K562 (cell line): ENCODE data around the gene OR6S1. TPM values are rescaled to one million over a fixed set of nuclear protein-coding genes. Genes with fewer than 3 reads are reported as not detected.

Source experiments
- AFF1 ChIP-seq, 2 experiments: fragments of 450-650 bp; IDR thresholded peaks; 2 replicates each; pipeline ENCODE4 v1.6.1; 2018; ENCODE audit warnings: mild to moderate bottlenecking in 2 of 2, low read depth in 1 of 2; ENCODE audit not compliant: partially characterized antibody in 2 of 2
- MNT ChIP-seq, 2 experiments: fragments of 450-650 bp; conservative IDR thresholded peaks; 2 replicates each; pipeline ENCODE4 v1.6.1; 2017; ENCODE audit warnings: mild to moderate bottlenecking in 2 of 2, moderate library complexity in 2 of 2
- NFIC ChIP-seq: fragments of 450-650 bp; IDR thresholded peaks from 2 replicates; pipeline ENCODE4 v1.6.1; 2017; ENCODE audit warnings: mild to moderate bottlenecking, inconsistent platforms
- PHTF2 ChIP-seq: fragments of 250-450 bp; sonication (Bioruptor Pico); IDR thresholded peaks from 2 replicates; pipeline ENCODE4 v1.5.0; 2021; ENCODE audit warnings: mild to moderate bottlenecking
- POLR2AphosphoS2 ChIP-seq: IDR thresholded peaks from 2 replicates; pipeline ENCODE4 v1.6.1; 2012; ENCODE audit warnings: low read length, improper control_type of control experiment
- SIN3B ChIP-seq: fragments of 450-650 bp; IDR thresholded peaks from 2 replicates; pipeline ENCODE4 v1.6.1; 2017; ENCODE audit warnings: low read depth, mild to moderate bottlenecking, moderate library complexity
- SREBF1 ChIP-seq: fragments of 150-350 bp; IDR thresholded peaks from 2 replicates; pipeline ENCODE4 v1.6.1; 2014; ENCODE audit warnings: antibody characterized with exemption, low read depth, low read length, borderline replicate concordance
- TARDBP ChIP-seq: fragments of 450-650 bp; IDR thresholded peaks from 2 replicates; pipeline ENCODE4 v1.6.1; 2016
- TCF15 ChIP-seq: fragments of 250-450 bp; sonication (Bioruptor Pico); IDR thresholded peaks from 2 replicates; pipeline ENCODE4 v1.8.0; 2022; ENCODE audit warnings: moderate library complexity, mild to moderate bottlenecking, inconsistent platforms
- UBTF ChIP-seq, 2 experiments: IDR thresholded peaks; 2 replicates each; pipeline ENCODE4 v1.6.1; 2012; ENCODE audit warnings: improper control_type of control experiment in 2 of 2, low read depth in 2 of 2, low read length in 2 of 2, borderline replicate concordance in 1 of 2
- ZBTB11 ChIP-seq, 3 experiments: fragments of 200-800 bp in 1 of 3; fragments of 250-450 bp in 1 of 3; fragments of 450-650 bp in 1 of 3; sonication (Bioruptor Pico) in 1 of 3; sonication (Bioruptor generic) in 1 of 3; formaldehyde crosslinking in 1 of 3; IDR thresholded peaks; 2 replicates each; pipeline versions ENCODE4 v1.6.1 to v1.8.0; 2016 to 2022; ENCODE audit warnings: mild to moderate bottlenecking in 2 of 3, missing genetic modification characterization in 2 of 3, missing compliant biosample characterization in 1 of 3, moderate library complexity in 1 of 3
- ZNF140 ChIP-seq: fragments of 250-450 bp; sonication (Bioruptor Pico); IDR thresholded peaks from 2 replicates; pipeline ENCODE4 v1.8.0; 2021; ENCODE audit warnings: moderate library complexity, mild to moderate bottlenecking, inconsistent platforms
- ZNF347 ChIP-seq: fragments of 450-650 bp; formaldehyde crosslinking; IDR thresholded peaks from 2 replicates; pipeline ENCODE4 v1.4.0; 2020; ENCODE audit warnings: low read depth, mild to moderate bottlenecking, moderate library complexity
- polyA plus RNA-seq, 8 experiments: library from polyadenylated mRNA; depleted of rRNA in 4 of 8; stranded (reverse) in 5 of 8; unstranded in 3 of 8; fragments of >200 nt; fragmentation: Nextera tagmentation in 2 of 8; fragmentation: Illumina TruSeq in 1 of 8; extraction: Ambion mirVana in 2 of 8; extraction: Trizol in 1 of 8; gene quantifications; 2 replicates each; pipeline versions ENCODE4 v1.2.1 to v1.2.3, GENCODE V29; 2011 to 2014; ENCODE audit warnings: inconsistent platforms in 1 of 8, missing spikeins in 1 of 8
- total RNA-seq, 7 experiments: library from RNA; depleted of rRNA in 6 of 7; stranded (reverse); fragments of >200 nt in 6 of 7; fragmentation: Illumina TruSeq in 2 of 7; extraction: Trizol in 2 of 7; gene quantifications; 2 replicates each; pipeline versions ENCODE4 v1.2.1 to v1.2.3, GENCODE V29; 2011 to 2021; ENCODE audit warnings: low replicate concordance in 1 of 7

OR6S1 gene
- total and polyA plus RNA-seq, 9 of the 15 experiments (the other 6 are each of a cell fraction or from before 2014, with no cell fraction given) = not detected

GRCh38 chr14:20632831-20633691, 8.4 kb downstream of the OR6S1 start (continued):
- TF ChIP-seq ZBTB11 (CRISPR knock-in tag; IDR thresholded peaks at IDR 0.05) = no peak
- no peak for TF ChIP-seq ZNF347 (CRISPR knock-in tag)
- no peak for TF ChIP-seq SIN3B
- TF ChIP-seq SREBF1 = no peak
- TF ChIP-seq MNT (conservative IDR thresholded peaks at IDR 0.05) = 0 out of 4 replicates have a peak, but pooled peaks of 1 of the 2 experiments have one; percentile 22
- no peak for TF ChIP-seq ZNF140 (CRISPR knock-in tag)
- TF ChIP-seq TARDBP = no peak
- TF ChIP-seq UBTF (IDR thresholded peaks at IDR 0.05; ENCODE audit: borderline replicate concordance in 1 of 2, low read depth in 2 of 2, low read length in 2 of 2) = no peak; a peak in 1 of 4 replicates
- no peak for TF ChIP-seq TCF15
- no peak for TF ChIP-seq PHTF2 (CRISPR knock-in tag)
- TF ChIP-seq NFIC = peak; percentile 67
- TF ChIP-seq AFF1 (IDR thresholded peaks at IDR 0.05; ENCODE audit: low read depth in 1 of 2, partially characterized antibody in 2 of 2) = peak in 1 of 2 experiments; percentile 58
- no peak for TF ChIP-seq POLR2AphosphoS2
